IMR-90 (cell line): ENCODE measurements around the gene GUCY2F. TPM values are rescaled to one million over a fixed set of nuclear protein-coding genes. Genes with fewer than 3 reads are reported as not detected.

Source experiments
- ATAC-seq: fragments of 200-7000 bp; cut with Tn5 transposase; 2 replicates; pipeline ENCODE4 v1.9.1; 2020; ENCODE audit warnings: low read depth, mild to moderate bottlenecking, moderate library complexity
- BruUV-seq: library from RNA; stranded (reverse); fragments of 400-500 nt; replicated peaks from 2 replicates; lab custom pipeline; 2021; lab: Mats Ljungman, UMichigan
- CTCF ChIA-PET: fragments of 300-600 bp; formaldehyde crosslinking; extraction: SDS; loops from one replicate; lab custom pipeline; 2021; ENCODE audit warnings: antibody characterized with exemption; lab: Yijun Ruan, JAX
- POLR2A ChIA-PET: fragments of 300-600 bp; sonication (Branson Sonifier 250); formaldehyde crosslinking; loops from one replicate; lab custom pipeline; 2022; ENCODE audit warnings: antibody characterized with exemption; ENCODE audit not compliant: unreplicated experiment; lab: Charles Lee
- DNase-seq: peaks from one replicate; pipeline ENCODE4 v3.0.0; 2013
- H2AFZ ChIP-seq: replicated peaks from 2 replicates; pipeline ENCODE3; 2013; ENCODE audit warnings: low read length, mild to moderate bottlenecking; ENCODE audit not compliant: poor library complexity
- H2AK5ac ChIP-seq: 2 replicates; pipeline ENCODE4 v1.6.1; 2013; ENCODE audit warnings: low read depth, low read length, inconsistent platforms
- H2AK9ac ChIP-seq: replicated peaks from 2 replicates; pipeline ENCODE3; 2013; ENCODE audit warnings: mild to moderate bottlenecking, low read depth, low read length, moderate library complexity; ENCODE audit not compliant: poor library complexity
- H2BK120ac ChIP-seq: 2 replicates; pipeline ENCODE4 v1.6.1; 2013; ENCODE audit warnings: low read depth, low read length, inconsistent platforms
- H2BK15ac ChIP-seq: 3 replicates; pipeline ENCODE4 v1.6.1; 2013; ENCODE audit warnings: low read depth, low read length, inconsistent platforms
- H2BK20ac ChIP-seq: 2 replicates; pipeline ENCODE4 v1.6.1; 2013; ENCODE audit warnings: low read depth, mild to moderate bottlenecking, inconsistent platforms, low read length, moderate library complexity
- H2BK5ac ChIP-seq: 2 replicates; pipeline ENCODE4 v1.6.1; 2013; ENCODE audit warnings: mild to moderate bottlenecking, low read depth, low read length, inconsistent platforms; ENCODE audit not compliant: poor library complexity, severe bottlenecking
- H3K14ac ChIP-seq: replicated peaks from 2 replicates; pipeline ENCODE4 v1.6.1; 2013; ENCODE audit warnings: low read depth, low read length, inconsistent platforms
- H3K18ac ChIP-seq: 2 replicates; pipeline ENCODE4 v1.6.1; 2013; ENCODE audit warnings: low read depth, low read length, control low read depth
- H3K23ac ChIP-seq: 2 replicates; pipeline ENCODE4 v1.6.1; 2013; ENCODE audit warnings: low read depth, low read length, inconsistent platforms
- H3K27ac ChIP-seq: 2 replicates; pipeline ENCODE4 v1.5.1; 2013; ENCODE audit warnings: mild to moderate bottlenecking, control low read depth, low read length; ENCODE audit not compliant: insufficient read depth
- H3K27me3 ChIP-seq: 2 replicates; pipeline ENCODE4 v1.6.1; 2013; ENCODE audit warnings: low read length; ENCODE audit not compliant: control insufficient read depth, insufficient read depth
- H3K36me3 ChIP-seq: 2 replicates; pipeline ENCODE4 v1.6.1; 2013; ENCODE audit warnings: low read length, mixed read lengths; ENCODE audit not compliant: control insufficient read depth, insufficient read depth
- H3K4ac ChIP-seq: 2 replicates; pipeline ENCODE4 v1.6.1; 2013; ENCODE audit warnings: low read depth, low read length, inconsistent platforms
- H3K4me1 ChIP-seq: 2 replicates; pipeline ENCODE4 v1.6.1; 2013; ENCODE audit warnings: low read length, mixed read lengths; ENCODE audit not compliant: control insufficient read depth, insufficient read depth
- H3K4me2 ChIP-seq: 2 replicates; pipeline ENCODE4 v1.6.1; 2013; ENCODE audit warnings: low read depth, mild to moderate bottlenecking, control low read depth, low read length, moderate library complexity
- H3K4me3 ChIP-seq: 2 replicates; pipeline ENCODE4 v1.5.1; 2013; ENCODE audit warnings: low read depth, mild to moderate bottlenecking, control low read depth, low read length, moderate library complexity; ENCODE audit not compliant: insufficient read depth
- H3K56ac ChIP-seq: 2 replicates; pipeline ENCODE4 v1.6.1; 2013; ENCODE audit warnings: low read length, inconsistent platforms; ENCODE audit not compliant: insufficient read depth; ENCODE audit errors: extremely low read depth
- H3K79me1 ChIP-seq, 2 experiments: 2 replicates each; pipeline ENCODE4 v1.6.1; 2013; ENCODE audit warnings: low read length in 2 of 2, inconsistent platforms in 1 of 2, low read depth in 1 of 2
- H3K9ac ChIP-seq: 2 replicates; pipeline ENCODE4 v1.6.1; 2013; ENCODE audit warnings: low read depth, low read length, control low read depth
- H3K9me1 ChIP-seq: 2 replicates; pipeline ENCODE4 v1.6.1; 2013; ENCODE audit warnings: low read length, inconsistent platforms; ENCODE audit not compliant: insufficient read depth
- H3K9me3 ChIP-seq: 2 replicates; pipeline ENCODE4 v1.6.1; 2013; ENCODE audit warnings: low read length; ENCODE audit not compliant: control insufficient read depth, insufficient read depth
- H4K20me1 ChIP-seq: 2 replicates; pipeline ENCODE4 v1.6.1; 2013; ENCODE audit warnings: low read length, inconsistent platforms; ENCODE audit not compliant: insufficient read depth
- H4K5ac ChIP-seq: 2 replicates; pipeline ENCODE4 v1.6.1; 2013; ENCODE audit warnings: mild to moderate bottlenecking, low read depth, low read length, control low read depth
- H4K8ac ChIP-seq, 2 experiments: 2 replicates each; pipeline ENCODE4 v1.6.1; 2013; ENCODE audit warnings: low read depth in 2 of 2, low read length in 2 of 2, control low read depth in 1 of 2, inconsistent platforms in 1 of 2
- H4K91ac ChIP-seq: 2 replicates; pipeline ENCODE4 v1.6.1; 2013; ENCODE audit warnings: low read depth, low read length, inconsistent platforms; ENCODE audit not compliant: insufficient read depth
- BHLHE40 ChIP-seq: fragments of 150-350 bp; IDR thresholded peaks from 2 replicates; pipeline ENCODE4 v1.6.1; 2016; ENCODE audit warnings: mild to moderate bottlenecking, low read depth, low read length
- CEBPB ChIP-seq: IDR thresholded peaks from 2 replicates; pipeline ENCODE4 v1.6.1; 2012; ENCODE audit warnings: low read depth, low read length, improper control_type of control experiment
- CHD1 ChIP-seq: IDR thresholded peaks from 2 replicates; pipeline ENCODE4 v1.6.1; 2012; ENCODE audit warnings: low read depth, low read length, improper control_type of control experiment
- FOS ChIP-seq: fragments of 150-350 bp; IDR thresholded peaks from 2 replicates; pipeline ENCODE4 v1.6.1; 2016; ENCODE audit warnings: low read depth, low read length
- MAFK ChIP-seq: IDR thresholded peaks from 2 replicates; pipeline ENCODE4 v1.6.1; 2012; ENCODE audit warnings: low read depth, low read length, improper control_type of control experiment
- MAZ ChIP-seq: IDR thresholded peaks from 2 replicates; pipeline ENCODE4 v1.6.1; 2012; ENCODE audit warnings: low read depth, mild to moderate bottlenecking, low read length, improper control_type of control experiment, moderate library complexity, borderline replicate concordance
- MXI1 ChIP-seq: IDR thresholded peaks from 2 replicates; pipeline ENCODE4 v1.6.1; 2012; ENCODE audit warnings: low read depth, mild to moderate bottlenecking, low read length, moderate library complexity, borderline replicate concordance
- NFE2L2 ChIP-seq: fragments of 150-350 bp; IDR thresholded peaks from 2 replicates; pipeline ENCODE4 v1.6.1; 2016; ENCODE audit warnings: low read depth, mild to moderate bottlenecking, low read length
- POLR2A ChIP-seq: IDR thresholded peaks from 2 replicates; pipeline ENCODE4 v1.6.1; 2012; ENCODE audit warnings: mild to moderate bottlenecking, low read depth, low read length
- RAD21 ChIP-seq: IDR thresholded peaks from 2 replicates; pipeline ENCODE4 v1.6.1; 2012; ENCODE audit warnings: low read length, improper control_type of control experiment
- RCOR1 ChIP-seq: IDR thresholded peaks from 2 replicates; pipeline ENCODE4 v1.6.1; 2012; ENCODE audit warnings: mild to moderate bottlenecking, low read length, improper control_type of control experiment; ENCODE audit not compliant: insufficient replicate concordance
- RFX5 ChIP-seq: IDR thresholded peaks from 2 replicates; pipeline ENCODE4 v1.8.0; 2012; ENCODE audit warnings: low read depth, mild to moderate bottlenecking, low read length, moderate library complexity
- SMC3 ChIP-seq: fragments of 150-350 bp; IDR thresholded peaks from 2 replicates; pipeline ENCODE4 v1.6.1; 2016; ENCODE audit warnings: low read depth, mild to moderate bottlenecking, antibody characterized with exemption, low read length, moderate library complexity
- WGBS, 2 experiments: methylation state at CpG; one replicate each; pipeline versions ENCODE4 v1.1.5 to v1.1.7; 2013; ENCODE audit warnings: missing lambda C conversion rate in 2 of 2; ENCODE audit not compliant: insufficient read length in 1 of 2; ENCODE audit errors: extremely low coverage in 2 of 2; 5-methylcytosine and 5-hydroxymethylcytosine counted together
- dilution Hi-C: fragments of 300-500 bp; cut with HindIII; formaldehyde crosslinking; loops from one replicate; pipeline ENCODE4 v1.14.3; 2018; ENCODE audit warnings: low sequenced_read_pairs; ENCODE audit not compliant: unreplicated experiment
- in situ Hi-C: fragments of 300-500 bp; cut with MboI; formaldehyde crosslinking; loops from 3 replicates; pipeline ENCODE4 v1.14.3; 2019; ENCODE audit warnings: low sequenced_read_pairs, inconsistent platforms, mixed read lengths
- intact Hi-C: fragments of 100-400 bp; cut with micrococcal nuclease; formaldehyde crosslinking; loops from 2 replicates; pipeline ENCODE4 v1.10.0; 2022
- polyA plus RNA-seq, 3 experiments: library from polyadenylated mRNA; depleted of rRNA; stranded (reverse); fragments of >200 nt; gene quantifications; 2 replicates each; pipeline ENCODE4 v1.2.3, GENCODE V29; 2012; ENCODE audit warnings: low replicate concordance in 1 of 3
- total RNA-seq: library from RNA; depleted of rRNA; stranded (reverse); fragments of >200 nt; gene quantifications from 2 replicates; pipeline ENCODE4 v1.2.3, GENCODE V29; 2012
- TF ChIP-seq, protein P1 (sequence below): fragments of 150-350 bp; IDR thresholded peaks from 2 replicates; pipeline ENCODE4 v1.6.1; 2016; ENCODE audit warnings: low read depth, mild to moderate bottlenecking, low read length, moderate library complexity, borderline replicate concordance
- TF ChIP-seq, protein P2 (sequence below): conservative IDR thresholded peaks from 2 replicates; pipeline ENCODE4 v1.5.1; 2012; ENCODE audit warnings: mild to moderate bottlenecking, low read depth, low read length, improper control_type of control experiment
- TF ChIP-seq, protein P3 (sequence below): fragments of 150-350 bp; IDR thresholded peaks from 2 replicates; pipeline ENCODE4 v1.6.1; 2017; ENCODE audit warnings: mild to moderate bottlenecking, antibody characterized with exemption, low read length, low read depth

Gene GUCY2F
- total and polyA plus RNA-seq, 2 of the 4 experiments (the other 2 are of a cell fraction) = not detected

DNA sequence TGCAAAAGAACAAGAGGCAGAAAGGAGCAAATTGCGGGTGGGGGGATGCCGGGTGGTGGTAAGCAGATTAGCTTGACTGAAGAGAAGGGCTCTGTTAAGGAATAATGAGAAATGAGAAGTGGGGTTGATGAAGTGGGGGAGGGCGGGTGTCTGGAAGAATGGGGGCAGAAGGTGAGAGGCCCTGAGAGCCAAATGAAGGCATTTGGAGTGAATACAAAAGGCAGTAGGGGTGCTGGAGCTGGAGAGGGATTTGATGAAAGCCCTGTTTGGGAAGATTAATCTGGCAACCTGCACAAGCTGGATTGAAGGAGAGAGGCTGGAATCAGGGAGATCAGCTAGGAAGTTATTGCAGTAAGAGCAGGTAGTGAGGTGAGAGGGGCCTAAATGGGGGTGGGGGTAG lies 82.1 kb downstream of the GUCY2F start:
- H3K27ac ChIP-seq = no peak overlapping the region
- no peak overlapping the region for H4K8ac ChIP-seq
- no peak overlapping the region for H3K4ac ChIP-seq
- H3K79me1 ChIP-seq = no peaks in the 10 kb centered on the region
- no peak for ATAC-seq
- in situ Hi-C loops (no loop called here), intact Hi-C loops (no loop called here), dilution Hi-C loops (no loop called here)
- no peaks in the 10 kb centered on the region for H3K9me1 ChIP-seq
- H2BK15ac ChIP-seq = no peak overlapping the region
- no peaks in the 10 kb centered on the region for H4K20me1 ChIP-seq
- H3K4me3 ChIP-seq = no peak overlapping the region
- no peak for DNase-seq
- 14 to 100% methylated on average over 1 of the region's 3 CpGs for WGBS, 2 experiments
- H3K4me2 ChIP-seq = no peak overlapping the region
- POLR2A ChIA-PET = no interaction called here
- H2BK120ac ChIP-seq = no peak overlapping the region
- H3K14ac ChIP-seq = no peak overlapping the region
- peaks cover 13% of the 10 kb centered on the region for H3K27me3 ChIP-seq
- no peak overlapping the region for H2AK5ac ChIP-seq
- TF ChIP-seq, protein P1, sequence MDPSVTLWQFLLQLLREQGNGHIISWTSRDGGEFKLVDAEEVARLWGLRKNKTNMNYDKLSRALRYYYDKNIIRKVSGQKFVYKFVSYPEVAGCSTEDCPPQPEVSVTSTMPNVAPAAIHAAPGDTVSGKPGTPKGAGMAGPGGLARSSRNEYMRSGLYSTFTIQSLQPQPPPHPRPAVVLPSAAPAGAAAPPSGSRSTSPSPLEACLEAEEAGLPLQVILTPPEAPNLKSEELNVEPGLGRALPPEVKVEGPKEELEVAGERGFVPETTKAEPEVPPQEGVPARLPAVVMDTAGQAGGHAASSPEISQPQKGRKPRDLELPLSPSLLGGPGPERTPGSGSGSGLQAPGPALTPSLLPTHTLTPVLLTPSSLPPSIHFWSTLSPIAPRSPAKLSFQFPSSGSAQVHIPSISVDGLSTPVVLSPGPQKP = no peak
- TF ChIP-seq MAFK (no peak), RFX5 (no peak), RCOR1 (no peak), MXI1 (no peak), CHD1 (no peak), FOS (no peak), SMC3 (no peak), POLR2A (no peak), MAZ (no peak), RAD21 (no peak), NFE2L2 (no peak), CEBPB (no peak), BHLHE40 (no peak)
- TF ChIP-seq, protein P2, sequence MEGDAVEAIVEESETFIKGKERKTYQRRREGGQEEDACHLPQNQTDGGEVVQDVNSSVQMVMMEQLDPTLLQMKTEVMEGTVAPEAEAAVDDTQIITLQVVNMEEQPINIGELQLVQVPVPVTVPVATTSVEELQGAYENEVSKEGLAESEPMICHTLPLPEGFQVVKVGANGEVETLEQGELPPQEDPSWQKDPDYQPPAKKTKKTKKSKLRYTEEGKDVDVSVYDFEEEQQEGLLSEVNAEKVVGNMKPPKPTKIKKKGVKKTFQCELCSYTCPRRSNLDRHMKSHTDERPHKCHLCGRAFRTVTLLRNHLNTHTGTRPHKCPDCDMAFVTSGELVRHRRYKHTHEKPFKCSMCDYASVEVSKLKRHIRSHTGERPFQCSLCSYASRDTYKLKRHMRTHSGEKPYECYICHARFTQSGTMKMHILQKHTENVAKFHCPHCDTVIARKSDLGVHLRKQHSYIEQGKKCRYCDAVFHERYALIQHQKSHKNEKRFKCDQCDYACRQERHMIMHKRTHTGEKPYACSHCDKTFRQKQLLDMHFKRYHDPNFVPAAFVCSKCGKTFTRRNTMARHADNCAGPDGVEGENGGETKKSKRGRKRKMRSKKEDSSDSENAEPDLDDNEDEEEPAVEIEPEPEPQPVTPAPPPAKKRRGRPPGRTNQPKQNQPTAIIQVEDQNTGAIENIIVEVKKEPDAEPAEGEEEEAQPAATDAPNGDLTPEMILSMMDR = no peak
- TF ChIP-seq, protein P3, sequence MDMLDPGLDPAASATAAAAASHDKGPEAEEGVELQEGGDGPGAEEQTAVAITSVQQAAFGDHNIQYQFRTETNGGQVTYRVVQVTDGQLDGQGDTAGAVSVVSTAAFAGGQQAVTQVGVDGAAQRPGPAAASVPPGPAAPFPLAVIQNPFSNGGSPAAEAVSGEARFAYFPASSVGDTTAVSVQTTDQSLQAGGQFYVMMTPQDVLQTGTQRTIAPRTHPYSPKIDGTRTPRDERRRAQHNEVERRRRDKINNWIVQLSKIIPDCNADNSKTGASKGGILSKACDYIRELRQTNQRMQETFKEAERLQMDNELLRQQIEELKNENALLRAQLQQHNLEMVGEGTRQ = no peak
- no peaks in the 10 kb centered on the region for H3K4me1 ChIP-seq
- no TSS peak for BruUV-seq
- no peak overlapping the region for H2AK9ac ChIP-seq
- H3K9me3 ChIP-seq = no peaks in the 10 kb centered on the region
- no peak overlapping the region for H2BK20ac ChIP-seq
- CTCF ChIA-PET = no interaction called here
- H3K36me3 ChIP-seq = no peaks in the 10 kb centered on the region
- H4K5ac ChIP-seq = no peak overlapping the region
- no peak overlapping the region for H3K56ac ChIP-seq
- H4K91ac ChIP-seq = no peak overlapping the region
- H2BK5ac ChIP-seq = no peak overlapping the region
- H3K23ac ChIP-seq = no peak overlapping the region
- no peak overlapping the region for H3K9ac ChIP-seq
- no peak overlapping the region for H2AFZ ChIP-seq
- H3K18ac ChIP-seq = no peak overlapping the region
